Osteoblast (primary cell): ENCODE measurements around the gene ATG5. TPM values are rescaled to one million over a fixed set of nuclear protein-coding genes. Genes with fewer than 3 reads are reported as not detected.
"Not testable (repeated sequence)": the region's sequence is repeated elsewhere in the genome, so short reads cannot be mapped to it uniquely, and the experiment has no call there.

Source experiments
- DNase-seq: peaks from one replicate; pipeline ENCODE4 v3.0.0; 2011; ENCODE audit warnings: low spot score, mixed read lengths; ENCODE audit not compliant: insufficient read length; ENCODE audit errors: missing footprints
- H2AFZ ChIP-seq: 2 replicates; pipeline ENCODE4 v1.6.0; 2011; ENCODE audit warnings: mild to moderate bottlenecking, low read length
- H3K27ac ChIP-seq: 2 replicates; pipeline ENCODE4 v1.5.1; 2011; ENCODE audit warnings: mild to moderate bottlenecking, low read depth, low read length, moderate library complexity
- H3K27me3 ChIP-seq: 2 replicates; pipeline ENCODE4 v1.6.0; 2012; ENCODE audit warnings: mild to moderate bottlenecking, control low read depth, inconsistent platforms, low read length, moderate library complexity; ENCODE audit not compliant: insufficient read depth
- H3K36me3 ChIP-seq: 2 replicates; pipeline ENCODE4 v1.5.1; 2011; ENCODE audit warnings: mild to moderate bottlenecking, low read length, control low read depth, moderate library complexity; ENCODE audit not compliant: insufficient read depth
- H3K4me1 ChIP-seq: 2 replicates; pipeline ENCODE4 v1.5.1; 2011; ENCODE audit warnings: mild to moderate bottlenecking, low read length, control low read depth, moderate library complexity; ENCODE audit not compliant: insufficient read depth
- H3K4me2 ChIP-seq: 2 replicates; pipeline ENCODE4 v1.6.0; 2011; ENCODE audit warnings: mild to moderate bottlenecking, low read length; ENCODE audit not compliant: insufficient read depth
- H3K4me3 ChIP-seq: fragments of 200-600 bp; sonication (generic); 3 replicates; pipeline ENCODE4 v1.5.1; 2012; ENCODE audit warnings: mild to moderate bottlenecking, low read length, inconsistent platforms; ENCODE audit not compliant: insufficient read depth
- H3K79me2 ChIP-seq: 2 replicates; pipeline ENCODE4 v1.6.0; 2012; ENCODE audit warnings: mild to moderate bottlenecking, low read length, control low read depth, inconsistent platforms; ENCODE audit not compliant: insufficient read depth
- H3K9me3 ChIP-seq: 2 replicates; pipeline ENCODE4 v1.5.1; 2011; ENCODE audit warnings: low read depth, low read length, control low read depth
- H4K20me1 ChIP-seq: 2 replicates; pipeline ENCODE4 v1.6.0; 2012; ENCODE audit warnings: mild to moderate bottlenecking, low read length, control low read depth; ENCODE audit not compliant: insufficient read depth
- total RNA-seq: library from RNA; depleted of rRNA; stranded (reverse); fragments of >200 nt; gene quantifications from 2 replicates; pipeline ENCODE4 v1.2.3, GENCODE V29; 2012
- TF ChIP-seq, protein P1 (sequence below): IDR thresholded peaks from 2 replicates; pipeline ENCODE4 v1.5.1; 2011; ENCODE audit warnings: mild to moderate bottlenecking, low read depth, low read length, moderate library complexity; ENCODE audit errors: extremely low read depth

Gene ATG5
- total RNA-seq, 1 donor: 59.0 TPM

DNA sequence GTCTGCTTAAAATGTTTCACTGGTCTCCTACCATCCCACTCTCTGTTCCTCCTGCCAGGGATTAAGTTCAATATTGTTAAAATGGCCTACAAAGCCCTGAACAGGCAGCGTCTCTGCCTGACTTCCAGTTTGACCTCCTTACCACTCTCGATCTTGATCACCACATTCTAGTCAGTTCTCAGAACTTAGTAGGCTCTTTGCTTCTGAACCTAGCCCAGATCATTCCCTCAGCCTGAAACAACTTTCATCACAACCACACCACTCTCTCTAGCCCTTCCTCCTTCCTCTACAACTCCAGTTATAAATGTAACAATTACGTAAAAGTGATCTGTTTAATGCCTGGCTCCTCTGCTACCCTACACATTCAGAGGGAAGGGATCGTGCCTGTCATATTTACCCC, 53.3 kb downstream of the ATG5 start:
- H3K36me3 ChIP-seq: peaks cover 4% of the 10 kb centered on the region
- no peaks in the 10 kb centered on the region for H3K27me3 ChIP-seq
- H3K27ac ChIP-seq: no peak overlapping the region
- no peak overlapping the region for H3K4me3 ChIP-seq
- no peaks in the 10 kb centered on the region for H3K9me3 ChIP-seq
- peaks cover 7% of the 10 kb centered on the region for H3K4me1 ChIP-seq
- no peak overlapping the region for H3K4me2 ChIP-seq
- TF ChIP-seq, protein P1, sequence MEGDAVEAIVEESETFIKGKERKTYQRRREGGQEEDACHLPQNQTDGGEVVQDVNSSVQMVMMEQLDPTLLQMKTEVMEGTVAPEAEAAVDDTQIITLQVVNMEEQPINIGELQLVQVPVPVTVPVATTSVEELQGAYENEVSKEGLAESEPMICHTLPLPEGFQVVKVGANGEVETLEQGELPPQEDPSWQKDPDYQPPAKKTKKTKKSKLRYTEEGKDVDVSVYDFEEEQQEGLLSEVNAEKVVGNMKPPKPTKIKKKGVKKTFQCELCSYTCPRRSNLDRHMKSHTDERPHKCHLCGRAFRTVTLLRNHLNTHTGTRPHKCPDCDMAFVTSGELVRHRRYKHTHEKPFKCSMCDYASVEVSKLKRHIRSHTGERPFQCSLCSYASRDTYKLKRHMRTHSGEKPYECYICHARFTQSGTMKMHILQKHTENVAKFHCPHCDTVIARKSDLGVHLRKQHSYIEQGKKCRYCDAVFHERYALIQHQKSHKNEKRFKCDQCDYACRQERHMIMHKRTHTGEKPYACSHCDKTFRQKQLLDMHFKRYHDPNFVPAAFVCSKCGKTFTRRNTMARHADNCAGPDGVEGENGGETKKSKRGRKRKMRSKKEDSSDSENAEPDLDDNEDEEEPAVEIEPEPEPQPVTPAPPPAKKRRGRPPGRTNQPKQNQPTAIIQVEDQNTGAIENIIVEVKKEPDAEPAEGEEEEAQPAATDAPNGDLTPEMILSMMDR: no peak
- H3K79me2 ChIP-seq: peaks cover 56% of the 10 kb centered on the region
- H2AFZ ChIP-seq: no peak overlapping the region
- DNase-seq: no peak
- peaks cover 2% of the 10 kb centered on the region for H4K20me1 ChIP-seq

DNA sequence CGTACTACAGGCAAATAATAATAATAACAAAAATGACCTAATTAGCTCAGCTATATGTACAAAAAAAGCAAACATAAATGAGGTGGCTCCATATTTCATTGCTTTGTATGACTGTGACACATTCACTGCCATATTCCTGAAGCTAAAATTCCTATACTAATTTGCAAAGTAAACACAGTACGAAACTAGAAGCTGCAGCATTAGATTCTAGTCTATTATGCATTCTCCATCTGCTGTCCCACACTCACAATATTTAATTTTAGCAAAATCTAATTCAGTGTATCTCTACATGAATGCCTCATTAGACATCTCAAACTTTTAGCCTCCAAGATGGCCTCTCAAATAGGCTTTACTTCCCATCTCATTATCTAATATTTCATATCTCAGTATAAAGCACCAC, 55.1 kb downstream of the ATG5 start:
- H2AFZ ChIP-seq: no peak overlapping the region
- H3K9me3 ChIP-seq: no peaks in the 10 kb centered on the region
- no peak overlapping the region for H3K27ac ChIP-seq
- H3K4me2 ChIP-seq: no peak overlapping the region
- peaks cover 73% of the 10 kb centered on the region for H3K79me2 ChIP-seq
- H3K36me3 ChIP-seq: peaks cover 4% of the 10 kb centered on the region
- no peaks in the 10 kb centered on the region for H3K27me3 ChIP-seq
- peaks cover 5% of the 10 kb centered on the region for H3K4me1 ChIP-seq
- H3K4me3 ChIP-seq: no peak overlapping the region
- TF ChIP-seq, protein P1: no peak
- peak; percentile 37 for DNase-seq
- H4K20me1 ChIP-seq: peaks cover 2% of the 10 kb centered on the region

DNA sequence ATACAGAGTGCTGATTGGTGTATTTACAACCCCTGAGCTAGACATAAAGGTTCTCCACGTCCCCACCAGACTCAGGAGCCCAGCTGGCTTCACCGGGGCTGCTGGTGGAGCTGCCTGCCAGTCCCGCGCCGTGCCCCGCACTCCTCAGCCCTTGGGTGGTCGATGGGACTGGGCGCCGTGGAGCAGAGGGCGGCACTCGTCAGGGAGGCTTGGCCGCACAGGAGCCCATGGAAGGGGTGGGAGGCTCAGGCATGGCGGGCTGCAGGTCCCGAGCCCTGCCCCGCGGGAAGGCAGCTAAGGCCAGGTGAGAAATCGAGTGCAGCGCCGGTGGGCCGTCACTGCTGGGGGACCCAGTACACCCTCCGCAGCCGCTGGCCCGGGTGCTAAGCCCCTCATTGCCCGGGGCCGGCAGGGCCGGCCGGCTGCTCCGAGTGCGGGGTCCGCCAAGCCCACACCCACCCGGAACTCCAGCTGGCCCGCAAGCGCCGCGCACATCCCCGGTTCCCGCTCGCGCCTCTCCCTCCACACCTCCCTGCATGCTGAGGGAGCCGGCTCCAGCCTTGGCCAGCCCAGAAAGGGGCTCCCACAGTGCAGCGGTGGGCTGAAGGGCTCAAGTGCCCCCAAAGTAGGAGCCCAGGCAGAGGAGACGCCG, 56.2 kb downstream of the ATG5 start:
- H3K27ac ChIP-seq, DNase-seq: not testable (repeated sequence)

DNA sequence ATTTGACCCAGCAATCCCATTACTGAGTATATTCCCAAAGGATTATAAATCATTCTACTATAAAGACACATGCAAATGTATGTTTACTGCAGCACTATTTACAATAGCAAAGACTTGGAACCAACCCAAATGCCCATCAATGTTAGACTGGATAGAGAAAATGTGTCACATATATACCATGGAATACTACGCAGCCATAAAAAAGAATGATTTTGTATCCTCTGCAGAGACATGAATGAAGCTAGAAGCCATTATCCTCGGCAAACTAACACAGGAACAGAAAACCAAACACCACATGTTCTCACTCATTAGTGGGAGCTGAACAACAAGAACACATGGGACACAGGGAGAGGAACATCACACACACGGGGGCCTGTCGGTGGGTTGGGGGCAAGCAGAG, 57.1 kb downstream of the ATG5 start:
- not testable (repeated sequence) for H3K9me3 ChIP-seq, H3K27me3 ChIP-seq
- peaks cover 69% of the 10 kb centered on the region for H3K79me2 ChIP-seq

More for the DNA sequence above, 56.2 kb downstream of the ATG5 start:
- peaks cover 69% of the 10 kb centered on the region for H3K79me2 ChIP-seq
- not testable (repeated sequence) for H4K20me1 ChIP-seq, H3K27me3 ChIP-seq, H2AFZ ChIP-seq, H3K4me1 ChIP-seq, H3K36me3 ChIP-seq, H3K4me3 ChIP-seq, H3K4me2 ChIP-seq, H3K9me3 ChIP-seq

DNA sequence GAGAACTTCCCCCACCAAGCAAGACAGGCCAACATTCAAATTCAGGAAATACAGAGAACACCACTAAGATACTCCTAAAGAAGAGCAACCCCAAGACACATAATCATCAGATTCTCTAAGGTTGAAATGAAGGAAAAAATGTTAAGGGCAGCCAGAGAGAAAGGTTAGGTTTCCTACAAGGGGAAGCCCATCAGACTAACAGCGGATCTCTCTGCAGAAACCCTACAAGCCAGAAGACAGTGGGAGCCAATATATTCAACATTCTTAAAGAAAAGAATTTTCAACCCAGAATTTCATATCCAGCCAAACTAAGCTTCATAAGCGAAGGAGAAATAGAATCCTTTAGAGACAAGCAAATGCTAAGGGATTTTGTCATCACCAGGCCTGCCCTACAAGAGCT, 61.1 kb downstream of the ATG5 start:
- not testable (repeated sequence) for DNase-seq, H3K9me3 ChIP-seq, H3K36me3 ChIP-seq, H3K27me3 ChIP-seq, H3K4me3 ChIP-seq, H3K27ac ChIP-seq, H2AFZ ChIP-seq, H3K4me2 ChIP-seq, H4K20me1 ChIP-seq
- H3K79me2 ChIP-seq: peaks cover 52% of the 10 kb centered on the region
- H3K4me1 ChIP-seq: peaks cover 12% of the 10 kb centered on the region

More for the DNA sequence above, 57.1 kb downstream of the ATG5 start:
- not testable (repeated sequence) for H3K4me1 ChIP-seq, H3K4me3 ChIP-seq, H3K27ac ChIP-seq, H4K20me1 ChIP-seq, H3K4me2 ChIP-seq, DNase-seq, H3K36me3 ChIP-seq, H2AFZ ChIP-seq

DNA sequence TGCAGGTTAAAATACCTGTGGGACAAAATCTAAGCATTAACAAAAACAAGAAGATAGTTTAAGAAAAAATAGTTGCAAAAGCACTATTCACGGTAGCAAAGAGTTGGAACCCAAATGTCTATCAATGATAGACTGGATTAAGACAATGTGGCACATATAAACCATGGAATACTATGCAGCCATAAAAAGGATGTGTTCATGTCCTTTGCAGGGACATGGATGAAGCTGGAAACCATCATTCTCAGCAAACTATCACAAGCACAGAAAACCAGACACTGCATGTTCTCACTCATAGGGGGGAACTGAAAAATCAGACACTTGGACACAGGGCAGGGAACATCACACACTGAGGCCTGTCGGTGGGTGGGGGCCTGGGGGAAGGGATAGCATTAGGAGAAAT, 65.8 kb downstream of the ATG5 start:
- not testable (repeated sequence) for DNase-seq, H3K4me3 ChIP-seq, H2AFZ ChIP-seq, H4K20me1 ChIP-seq, H3K27ac ChIP-seq, H3K4me2 ChIP-seq, H3K36me3 ChIP-seq, H3K27me3 ChIP-seq, H3K9me3 ChIP-seq
- Histone ChIP-seq H3K4me1 (peaks cover 36% of the 10 kb centered on the region), H3K79me2 (peaks cover 39% of the 10 kb centered on the region)
